LNCaP clone FGC (cell line): ENCODE measurements around the gene PTGDR.

Experiments
- DNase-seq: peaks from one replicate; pipeline ENCODE4 v3.0.0-alpha.2; 2011; ENCODE audit warnings: low read depth
- H3K4me3 ChIP-seq: 2 replicates; pipeline ENCODE4 v1.5.1; 2011; ENCODE audit warnings: mild to moderate bottlenecking, low read depth, low read length, control low read depth
- CTCF ChIP-seq: IDR thresholded peaks from 2 replicates; pipeline ENCODE4 v1.5.1; 2012; ENCODE audit warnings: mild to moderate bottlenecking; ENCODE audit not compliant: control insufficient read depth, insufficient read depth; ENCODE audit errors: extremely low read depth

The PTGDR gene

GRCh38 chr14:52315355-52315718 is 47.8 kb downstream of the PTGDR start:
- no peak for DNase-seq
- H3K4me3 ChIP-seq: no peak overlapping the region
- no peak for TF ChIP-seq CTCF

DNA sequence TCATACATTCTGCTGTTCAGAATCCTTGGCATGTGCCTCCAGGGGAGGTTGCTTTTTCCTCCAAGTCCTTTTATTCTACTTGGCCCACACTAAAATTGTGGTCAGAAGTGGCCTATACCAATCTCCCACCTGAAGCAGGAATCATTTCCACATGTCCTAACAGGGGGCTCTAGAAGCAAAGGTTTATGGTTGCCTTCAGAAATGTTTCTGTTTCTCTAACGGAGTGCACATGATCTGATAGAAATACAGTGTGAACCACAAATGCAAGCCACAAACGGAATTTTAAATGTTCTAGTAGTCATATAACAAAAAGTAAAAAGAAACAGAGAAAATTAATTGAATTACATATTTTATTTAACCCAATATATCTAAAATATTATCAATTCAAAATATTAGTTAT is 50.6 kb downstream of the PTGDR start:
- no peak overlapping the region for H3K4me3 ChIP-seq
- no peak for DNase-seq
- TF ChIP-seq CTCF: no peak

DNA sequence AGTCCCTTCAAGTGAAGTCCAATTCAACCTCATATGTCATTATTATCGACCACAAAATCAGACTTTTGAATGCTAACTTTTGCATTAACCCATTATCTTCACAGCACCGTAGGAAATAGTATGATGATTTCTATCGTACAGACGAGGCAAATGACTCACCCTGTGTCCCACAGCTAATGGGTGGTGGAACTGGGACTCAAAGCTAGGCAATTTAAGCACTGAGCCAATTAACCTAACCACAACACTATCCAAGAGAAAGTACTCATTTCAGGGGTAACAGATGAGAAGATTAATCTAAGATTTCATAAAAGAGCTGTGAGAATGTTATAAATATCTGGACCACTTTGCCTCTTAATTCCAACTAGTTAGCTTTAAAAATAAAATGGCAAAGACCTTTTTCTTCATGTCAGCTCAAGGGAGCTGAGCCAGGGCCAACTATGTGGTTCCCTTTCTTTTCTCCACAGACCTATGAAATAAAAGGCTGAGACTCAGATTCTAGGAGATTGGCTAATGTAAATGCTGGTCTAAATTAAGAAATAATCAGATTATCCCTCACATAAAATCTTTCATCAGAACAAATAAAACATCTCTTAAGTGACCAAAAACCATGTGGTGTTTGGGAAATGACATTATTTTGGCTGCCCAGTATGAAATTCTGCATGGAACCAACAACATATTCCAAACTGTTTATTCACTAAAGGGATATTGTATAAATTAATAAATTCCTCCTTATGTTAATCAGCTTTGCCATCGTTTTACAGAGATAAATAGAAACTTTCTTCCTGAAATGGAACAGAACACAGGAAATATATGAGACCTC is 51.5 kb downstream of the PTGDR start:
- no peak overlapping the region for H3K4me3 ChIP-seq
- DNase-seq: no peak
- TF ChIP-seq CTCF: no peak

- no peak overlapping the region for H3K4me3 ChIP-seq
- no peak for TF ChIP-seq CTCF
- no peak for DNase-seq
Observed at GRCh38 chr14:52319919-52320318, 52.4 kb downstream of the PTGDR start.

DNA sequence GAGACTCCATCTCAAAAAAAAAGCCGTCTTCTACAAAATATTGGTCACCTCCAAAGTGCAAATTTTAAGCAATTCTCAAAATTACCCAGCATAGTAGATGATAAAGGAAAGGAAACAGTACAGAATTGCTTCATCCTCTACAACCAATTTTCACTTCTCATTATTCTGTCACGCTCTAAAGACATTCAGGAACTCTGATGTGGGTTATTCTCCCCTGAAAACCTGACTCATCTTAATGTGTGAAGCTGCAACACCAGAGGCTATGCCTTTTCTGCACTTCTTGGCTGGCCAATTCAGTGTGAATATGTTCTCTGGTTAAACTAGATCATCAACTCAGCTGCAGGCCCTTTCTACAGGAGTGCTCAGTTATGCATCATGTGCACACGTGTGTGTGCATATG is 57.6 kb downstream of the PTGDR start:
- no peak for DNase-seq
- H3K4me3 ChIP-seq: no peak overlapping the region
- no peak for TF ChIP-seq CTCF

DNA sequence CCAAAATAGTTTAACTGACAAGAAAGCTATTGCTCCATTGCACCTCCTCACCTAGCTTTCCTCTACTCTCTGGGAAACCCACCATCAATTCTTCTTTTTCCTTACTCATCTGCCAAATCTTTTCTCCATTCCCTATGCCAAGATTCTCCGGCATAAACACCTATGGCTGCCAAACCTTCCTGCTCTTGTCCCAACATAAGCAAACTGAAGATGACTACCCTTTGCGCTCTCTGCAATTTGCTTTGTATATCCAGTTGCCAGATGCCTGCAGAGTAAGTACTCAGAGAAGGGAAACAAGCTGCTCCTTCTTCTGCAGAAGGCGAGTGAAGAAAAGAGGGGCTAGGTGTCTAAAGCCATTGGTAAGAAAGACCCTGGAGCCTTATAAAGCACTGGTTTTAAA is 58.1 kb downstream of the PTGDR start:
- TF ChIP-seq CTCF: no peak
- H3K4me3 ChIP-seq: no peak overlapping the region
- peak; percentile 81 for DNase-seq
